ENCODE measurements around the gene SLMAP. TPM values are rescaled to one million over a fixed set of nuclear protein-coding genes. Genes with fewer than 3 reads are reported as not detected.

The SLMAP gene
- total RNA-seq, 4 donors from 2014 or later = 81.1 to 113 (median 97.1) TPM

DNA sequence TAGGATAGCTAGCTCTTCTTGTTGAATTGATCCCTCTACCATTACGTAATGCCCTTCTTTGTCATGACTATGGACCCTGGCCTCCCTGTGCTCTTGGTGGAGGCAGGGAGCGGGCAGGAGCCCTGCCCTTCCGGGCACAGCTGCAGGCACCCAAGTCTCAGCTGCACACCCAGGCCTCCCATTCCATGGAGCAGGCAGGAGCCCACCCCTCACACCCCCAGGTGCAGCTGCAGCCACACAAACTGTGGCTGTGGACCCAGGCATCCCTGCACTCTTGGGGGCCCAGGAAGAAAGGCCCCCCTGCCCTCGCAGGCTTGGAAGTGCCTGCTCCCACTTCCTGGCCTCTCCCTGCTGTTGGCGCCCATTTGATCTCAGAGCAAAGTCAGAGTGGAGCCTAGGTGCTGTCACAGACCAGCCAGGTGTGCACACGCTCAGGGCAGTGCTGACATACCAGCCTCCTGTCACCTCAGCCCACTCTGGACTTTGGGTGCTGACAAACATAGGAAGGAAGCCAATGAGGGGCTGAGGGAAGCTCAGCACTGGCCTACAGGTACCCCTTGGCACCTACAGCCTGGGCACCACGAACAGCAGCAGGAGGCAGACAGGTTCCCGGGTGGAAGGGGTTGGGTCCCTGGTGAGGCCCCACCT lies 53.0 kb downstream of the SLMAP start:
- Histone ChIP-seq H3K36me3 (no peaks in the 10 kb centered on the region), H3K4me1 (peaks cover 17 to 40% of the 10 kb centered on the region in 2 donors), H3K9me3 (no peaks in the 10 kb centered on the region), H3K4me3 (no peak overlapping the region), H3K27me3 (no peaks in the 10 kb centered on the region), H3K27ac (no peak overlapping the region)
- in situ Hi-C loops (cut with MboI; ENCODE audit: low sequenced_read_pairs in 4 of 4) = no loop called here
- TF ChIP-seq POLR2A (IDR thresholded peaks at IDR 0.05) = no peak
- TF ChIP-seq, protein P1, sequence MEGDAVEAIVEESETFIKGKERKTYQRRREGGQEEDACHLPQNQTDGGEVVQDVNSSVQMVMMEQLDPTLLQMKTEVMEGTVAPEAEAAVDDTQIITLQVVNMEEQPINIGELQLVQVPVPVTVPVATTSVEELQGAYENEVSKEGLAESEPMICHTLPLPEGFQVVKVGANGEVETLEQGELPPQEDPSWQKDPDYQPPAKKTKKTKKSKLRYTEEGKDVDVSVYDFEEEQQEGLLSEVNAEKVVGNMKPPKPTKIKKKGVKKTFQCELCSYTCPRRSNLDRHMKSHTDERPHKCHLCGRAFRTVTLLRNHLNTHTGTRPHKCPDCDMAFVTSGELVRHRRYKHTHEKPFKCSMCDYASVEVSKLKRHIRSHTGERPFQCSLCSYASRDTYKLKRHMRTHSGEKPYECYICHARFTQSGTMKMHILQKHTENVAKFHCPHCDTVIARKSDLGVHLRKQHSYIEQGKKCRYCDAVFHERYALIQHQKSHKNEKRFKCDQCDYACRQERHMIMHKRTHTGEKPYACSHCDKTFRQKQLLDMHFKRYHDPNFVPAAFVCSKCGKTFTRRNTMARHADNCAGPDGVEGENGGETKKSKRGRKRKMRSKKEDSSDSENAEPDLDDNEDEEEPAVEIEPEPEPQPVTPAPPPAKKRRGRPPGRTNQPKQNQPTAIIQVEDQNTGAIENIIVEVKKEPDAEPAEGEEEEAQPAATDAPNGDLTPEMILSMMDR (IDR thresholded peaks at IDR 0.05 in 4 of 5, conservative IDR thresholded peaks at IDR 0.05 in 1 of 5) = no peak
- ATAC-seq (no peak), DNase-seq (no peak)
- intact Hi-C loops (cut with DNase I; ENCODE audit: low total_unique reads) = no loop called here

DNA sequence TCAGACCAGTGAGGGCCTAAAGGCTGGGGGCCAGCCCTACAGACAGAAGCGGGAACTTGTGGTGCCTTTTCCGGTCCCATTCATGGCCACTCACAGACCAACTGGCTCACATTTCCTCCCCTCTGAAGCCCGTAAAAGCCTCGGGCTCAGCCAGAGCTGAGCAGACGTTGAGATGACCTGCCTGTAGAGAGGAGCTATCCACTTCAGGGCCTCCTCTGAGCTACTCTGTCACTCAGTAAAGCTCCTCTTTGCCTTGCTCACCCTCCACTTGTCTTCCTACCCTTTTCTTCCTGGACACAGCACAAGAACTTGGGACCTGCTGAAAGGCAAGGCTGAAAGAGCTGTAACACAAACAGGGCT lies 53.5 kb downstream of the SLMAP start:
- no peaks in the 10 kb centered on the region for H3K27me3 ChIP-seq
- ATAC-seq = no peak
- in situ Hi-C loops (cut with MboI; ENCODE audit: low sequenced_read_pairs in 4 of 4) = no loop called here

DNA sequence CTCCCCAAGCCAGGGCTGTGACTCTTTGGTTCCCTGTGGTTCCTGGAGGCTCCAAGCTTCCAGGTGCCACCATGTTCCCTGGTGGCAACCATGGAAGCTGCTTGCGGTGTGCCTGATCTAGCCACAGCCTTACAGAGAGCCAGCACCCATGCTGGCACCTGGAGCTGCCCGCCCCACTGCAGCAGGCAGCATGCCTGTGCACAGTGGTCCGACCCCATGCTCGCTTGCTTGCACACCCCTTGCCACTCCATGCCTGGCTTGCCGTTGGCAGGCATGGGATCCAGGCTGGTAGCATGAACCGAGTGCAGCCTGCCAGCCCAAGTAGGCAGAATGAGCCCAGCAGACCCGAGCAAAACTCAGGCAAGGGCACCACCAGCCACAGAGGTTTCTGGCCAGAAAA lies 53.9 kb downstream of the SLMAP start:
- intact Hi-C loops (cut with DNase I; ENCODE audit: low total_unique reads) (no loop called here), in situ Hi-C loops (cut with MboI; ENCODE audit: low sequenced_read_pairs in 4 of 4) (no loop called here)
- H3K27ac ChIP-seq = no peak overlapping the region
- H3K27me3 ChIP-seq = no peaks in the 10 kb centered on the region
- TF ChIP-seq, protein P1 (IDR thresholded peaks at IDR 0.05 in 4 of 5, conservative IDR thresholded peaks at IDR 0.05 in 1 of 5) = no peak
- TF ChIP-seq POLR2A (IDR thresholded peaks at IDR 0.05) = no peak
- H3K9me3 ChIP-seq = no peaks in the 10 kb centered on the region
- peaks cover 14 to 33% of the 10 kb centered on the region in 2 donors for H3K4me1 ChIP-seq
- no peaks in the 10 kb centered on the region for H3K36me3 ChIP-seq
- no peak for DNase-seq
- no peak for ATAC-seq
- H3K4me3 ChIP-seq = no peak overlapping the region

More for the DNA sequence above, 53.5 kb downstream of the SLMAP start:
- no peak for TF ChIP-seq POLR2A (IDR thresholded peaks at IDR 0.05)
- TF ChIP-seq, protein P1 (IDR thresholded peaks at IDR 0.05 in 4 of 5, conservative IDR thresholded peaks at IDR 0.05 in 1 of 5) = no peak
- intact Hi-C loops (cut with DNase I; ENCODE audit: low total_unique reads) = no loop called here
- no peak for DNase-seq
- Histone ChIP-seq H3K27ac (no peak overlapping the region), H3K4me3 (no peak overlapping the region), H3K9me3 (no peaks in the 10 kb centered on the region), H3K36me3 (no peaks in the 10 kb centered on the region), H3K4me1 (peaks cover 14 to 35% of the 10 kb centered on the region in 2 donors)

DNA sequence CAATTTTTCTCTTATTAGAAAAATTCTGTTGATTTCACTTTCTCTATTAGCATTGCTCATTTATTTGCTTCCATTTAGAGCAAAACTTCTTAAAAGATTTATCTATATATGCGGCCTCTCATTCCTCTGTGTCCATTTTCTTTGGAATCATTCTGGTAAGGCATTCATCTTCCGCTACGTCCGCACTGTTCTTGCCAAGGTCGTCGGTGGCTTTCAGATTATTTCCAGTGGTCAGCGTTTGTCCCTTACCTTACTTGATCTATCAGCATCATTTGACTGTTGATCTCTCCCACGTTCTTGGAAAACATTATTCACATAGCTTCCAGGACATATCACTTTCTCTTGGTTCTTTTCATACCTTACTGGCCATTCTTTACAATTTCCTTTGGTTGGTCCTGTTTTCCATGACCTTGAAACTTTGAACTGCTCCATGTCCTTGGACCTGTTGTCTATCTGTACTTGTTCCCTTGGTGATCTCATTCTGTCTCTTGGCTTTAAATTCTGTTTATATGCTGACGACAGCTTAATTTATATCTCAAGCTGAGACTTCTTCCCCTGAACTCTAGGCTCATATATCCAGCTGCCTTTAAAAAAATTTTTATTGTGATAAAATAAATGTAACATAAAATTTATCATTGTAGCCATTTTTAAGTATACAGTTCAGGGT lies 54.5 kb downstream of the SLMAP start:
- intact Hi-C loops (cut with DNase I; ENCODE audit: low total_unique reads) (no loop called here), in situ Hi-C loops (cut with MboI; ENCODE audit: low sequenced_read_pairs in 4 of 4) (no loop called here)
- TF ChIP-seq, protein P1 (IDR thresholded peaks at IDR 0.05 in 4 of 5, conservative IDR thresholded peaks at IDR 0.05 in 1 of 5) = no peak
- no peak for TF ChIP-seq POLR2A (IDR thresholded peaks at IDR 0.05)
- no peak overlapping the region for H3K27ac ChIP-seq
- H3K4me1 ChIP-seq = peaks cover 10 to 30% of the 10 kb centered on the region in 2 donors
- ATAC-seq = peak in 1 of 2 donors; percentile 33
- H3K9me3 ChIP-seq = no peaks in the 10 kb centered on the region
- H3K36me3 ChIP-seq = no peaks in the 10 kb centered on the region
- H3K27me3 ChIP-seq = no peaks in the 10 kb centered on the region
- no peak overlapping the region for H3K4me3 ChIP-seq
- no peak for DNase-seq
